B cell (primary cell): ENCODE data around the gene TRIOBP. TPM values are rescaled to one million over a fixed set of nuclear protein-coding genes. Genes with fewer than 3 reads are reported as not detected.

ENCODE experiments used
- ATAC-seq: fragments of 200-7000 bp; cut with Tn5 transposase; one replicate; pipeline ENCODE4 v1.10.0; 2021; ENCODE audit warnings: low read depth, mild to moderate bottlenecking, moderate number of reproducible peaks, moderate library complexity
- CTCF ChIA-PET: fragments of 350-600 bp; sonication (Branson Sonifier 250); formaldehyde crosslinking; loops from one replicate; lab custom pipeline; 2021; ENCODE audit warnings: antibody characterized with exemption, inconsistent platforms; lab: Charles Lee
- POLR2A ChIA-PET: fragments of 350-600 bp; sonication (Branson Sonifier 250); formaldehyde crosslinking; loops from one replicate; lab custom pipeline; 2021; ENCODE audit warnings: antibody characterized with exemption; lab: Charles Lee
- DNase-seq: peaks from one replicate; pipeline ENCODE4 v3.0.0; 2013
- H2AFZ ChIP-seq: 2 replicates; pipeline ENCODE4 v1.6.1; 2012; ENCODE audit warnings: mild to moderate bottlenecking, low read depth, low read length; ENCODE audit not compliant: insufficient read depth, poor library complexity, severe bottlenecking
- H3K27ac ChIP-seq, 2 donors: 1 replicate in 1 of 2; 2 replicates in 1 of 2; pipeline ENCODE4 v1.5.1; 2012 to 2013; ENCODE audit warnings: low read length in 2 of 2, mild to moderate bottlenecking in 2 of 2, moderate library complexity in 1 of 2
- H3K27me3 ChIP-seq, 4 experiments: fragments of 200-600 bp in 1 of 4; sonication (generic) in 1 of 4; replicated peaks in 1 of 4; 1 replicate in 2 of 4; 2 replicates in 2 of 4; pipeline versions ENCODE4 v1.6.1 to v1.7.0; 2013 to 2016; ENCODE audit warnings: low read length in 3 of 4, mild to moderate bottlenecking in 2 of 4, mixed read lengths in 1 of 4, moderate library complexity in 1 of 4; ENCODE audit not compliant: insufficient read depth in 4 of 4, control insufficient read depth in 3 of 4; ENCODE audit errors: control extremely low read depth in 1 of 4
- H3K36me3 ChIP-seq, 2 experiments: replicated peaks in 1 of 2; 1 replicate in 1 of 2; 2 replicates in 1 of 2; pipeline versions ENCODE4 v1.6.1 to v1.7.1; 2013; ENCODE audit warnings: low read length in 1 of 2; ENCODE audit not compliant: insufficient read depth in 2 of 2, control insufficient read depth in 1 of 2; ENCODE audit errors: control extremely low read depth in 1 of 2, extremely low read depth in 1 of 2
- H3K4me1 ChIP-seq, 2 donors: fragments of 200-600 bp in 1 of 2; sonication (generic) in 1 of 2; 1 replicate in 1 of 2; 2 replicates in 1 of 2; pipeline versions ENCODE4 v1.5.1 to v1.6.1; 2013 to 2017; ENCODE audit warnings: low read length in 2 of 2; ENCODE audit not compliant: control insufficient read depth in 2 of 2, insufficient read depth in 2 of 2
- H3K4me2 ChIP-seq: replicated peaks from 2 replicates; pipeline ENCODE3; 2012; ENCODE audit warnings: mild to moderate bottlenecking, low read depth, low read length; ENCODE audit not compliant: poor library complexity, severe bottlenecking
- H3K4me3 ChIP-seq, 5 experiments: fragments of 200-600 bp in 1 of 5; sonication (generic) in 1 of 5; 1 replicate in 3 of 5; 2 replicates in 2 of 5; pipeline versions ENCODE4 v1.5.1 to v1.7.0; 2011 to 2016; ENCODE audit warnings: low read length in 4 of 5, mild to moderate bottlenecking in 4 of 5, low read depth in 2 of 5, control low read depth in 1 of 5, moderate library complexity in 1 of 5; ENCODE audit not compliant: insufficient read depth in 1 of 5; ENCODE audit errors: control extremely low read depth in 1 of 5, extremely low read depth in 1 of 5
- H3K79me2 ChIP-seq: fragments of 200-600 bp; sonication (generic); one replicate; pipeline ENCODE4 v1.6.0; 2016; ENCODE audit warnings: low read length; ENCODE audit not compliant: control insufficient read depth, insufficient read depth
- H3K9ac ChIP-seq: fragments of 200-600 bp; sonication (generic); 2 replicates; pipeline ENCODE4 v1.6.1; 2017; ENCODE audit warnings: mild to moderate bottlenecking, low read length, moderate library complexity
- H3K9me3 ChIP-seq, 3 donors: one replicate each; pipeline versions ENCODE4 v1.6.1 to v1.7.1; 2013; ENCODE audit warnings: low read length in 2 of 3; ENCODE audit not compliant: control insufficient read depth in 2 of 3, insufficient read depth in 1 of 3; ENCODE audit errors: control extremely low read depth in 1 of 3
- H4K20me1 ChIP-seq: 2 replicates; pipeline ENCODE4 v1.6.0; 2012; ENCODE audit warnings: mild to moderate bottlenecking, low read length; ENCODE audit not compliant: insufficient read depth, control insufficient read depth, poor library complexity, severe bottlenecking
- H3K27ac Mint-ChIP-seq: one replicate; pipeline ENCODE4 v1.8.0; 2021; ENCODE audit warnings: mixed read lengths
- H3K27me3 Mint-ChIP-seq: one replicate; pipeline ENCODE4 v1.8.0; 2021; ENCODE audit warnings: mixed read lengths
- H3K4me1 Mint-ChIP-seq: one replicate; pipeline ENCODE4 v1.8.0; 2021; ENCODE audit warnings: mixed read lengths
- H3K4me3 Mint-ChIP-seq: one replicate; pipeline ENCODE4 v1.8.0; 2021; ENCODE audit warnings: mixed read lengths
- H3K9me3 Mint-ChIP-seq: one replicate; pipeline ENCODE4 v1.8.0; 2022; ENCODE audit warnings: mixed read lengths; ENCODE audit not compliant: insufficient read depth
- EZH2 ChIP-seq: IDR thresholded peaks from 2 replicates; pipeline ENCODE4 v1.6.1; 2012; ENCODE audit warnings: borderline replicate concordance, low read depth, mild to moderate bottlenecking, moderate library complexity, low read length; ENCODE audit not compliant: insufficient read depth, poor library complexity, severe bottlenecking
- WGBS: methylation state at CpG from one replicate; pipeline ENCODE4 v1.1.5; 2013; ENCODE audit warnings: missing lambda C conversion rate; ENCODE audit not compliant: insufficient coverage; 5-methylcytosine and 5-hydroxymethylcytosine counted together
- intact Hi-C: fragments of 100-400 bp; cut with micrococcal nuclease; formaldehyde crosslinking; loops from one replicate; pipeline ENCODE4 v1.10.0; 2022
- polyA plus RNA-seq: library from polyadenylated mRNA; depleted of rRNA; stranded (reverse); fragments of >200 nt; gene quantifications from 2 replicates; pipeline ENCODE4 v1.2.3, GENCODE V29; 2012
- total RNA-seq, 2 donors: library from RNA; stranded (reverse); fragments of 120-200 nt in 1 of 2; gene quantifications; 1 replicate in 1 of 2; 2 replicates in 1 of 2; pipeline versions ENCODE4 v1.2.3 to v1.2.4, GENCODE V29; 2013 to 2022
- TF ChIP-seq, protein P1 (sequence below): fragments of 200-600 bp; IDR thresholded peaks from one replicate; pipeline ENCODE4 v1.8.0; 2022; ENCODE audit warnings: antibody characterized with exemption, mild to moderate bottlenecking

Gene TRIOBP
- total and polyA plus RNA-seq, 2 donors (not counting 1 experiment from before 2014, with no cell fraction given) = 26.8 to 47.5 TPM

DNA sequence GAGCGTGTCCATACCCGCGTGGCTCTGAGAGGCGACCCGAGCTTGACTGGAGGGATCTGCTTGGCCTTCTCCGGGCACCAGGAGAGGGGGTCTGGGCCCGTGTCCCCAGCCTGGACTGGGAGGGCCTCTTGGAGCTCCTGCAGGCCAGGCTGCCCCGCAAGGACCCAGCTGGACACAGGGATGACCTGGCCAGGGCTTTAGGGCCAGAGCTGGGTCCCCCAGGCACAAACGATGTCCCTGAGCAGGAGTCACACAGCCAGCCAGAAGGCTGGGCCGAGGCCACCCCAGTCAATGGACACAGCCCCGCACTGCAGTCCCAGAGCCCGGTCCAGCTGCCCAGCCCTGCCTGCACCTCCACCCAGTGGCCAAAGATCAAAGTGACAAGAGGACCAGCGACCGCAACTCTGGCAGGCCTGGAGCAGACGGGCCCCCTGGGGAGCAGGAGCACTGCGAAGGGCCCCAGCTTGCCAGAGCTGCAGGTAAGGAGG lies 38.2 kb downstream of the TRIOBP start:
- no peak overlapping the region for H3K4me3 Mint-ChIP-seq
- H4K20me1 ChIP-seq = no peaks in the 10 kb centered on the region
- peaks cover 0 to 4% (median 0%) of the 10 kb centered on the region in 4 experiments for H3K27me3 ChIP-seq
- peaks cover 0 to 3% of the 10 kb centered on the region in 2 donors for H3K4me1 ChIP-seq
- peaks cover 7% of the 10 kb centered on the region for H3K27me3 Mint-ChIP-seq
- WGBS = 91% methylated on average over 16 of the region's 16 CpGs
- TF ChIP-seq EZH2 = no peak
- TF ChIP-seq, protein P1, sequence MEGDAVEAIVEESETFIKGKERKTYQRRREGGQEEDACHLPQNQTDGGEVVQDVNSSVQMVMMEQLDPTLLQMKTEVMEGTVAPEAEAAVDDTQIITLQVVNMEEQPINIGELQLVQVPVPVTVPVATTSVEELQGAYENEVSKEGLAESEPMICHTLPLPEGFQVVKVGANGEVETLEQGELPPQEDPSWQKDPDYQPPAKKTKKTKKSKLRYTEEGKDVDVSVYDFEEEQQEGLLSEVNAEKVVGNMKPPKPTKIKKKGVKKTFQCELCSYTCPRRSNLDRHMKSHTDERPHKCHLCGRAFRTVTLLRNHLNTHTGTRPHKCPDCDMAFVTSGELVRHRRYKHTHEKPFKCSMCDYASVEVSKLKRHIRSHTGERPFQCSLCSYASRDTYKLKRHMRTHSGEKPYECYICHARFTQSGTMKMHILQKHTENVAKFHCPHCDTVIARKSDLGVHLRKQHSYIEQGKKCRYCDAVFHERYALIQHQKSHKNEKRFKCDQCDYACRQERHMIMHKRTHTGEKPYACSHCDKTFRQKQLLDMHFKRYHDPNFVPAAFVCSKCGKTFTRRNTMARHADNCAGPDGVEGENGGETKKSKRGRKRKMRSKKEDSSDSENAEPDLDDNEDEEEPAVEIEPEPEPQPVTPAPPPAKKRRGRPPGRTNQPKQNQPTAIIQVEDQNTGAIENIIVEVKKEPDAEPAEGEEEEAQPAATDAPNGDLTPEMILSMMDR = no peak
- no peak overlapping the region for H3K9ac ChIP-seq
- H3K4me1 Mint-ChIP-seq = peaks cover 4% of the 10 kb centered on the region
- H3K9me3 ChIP-seq = no peaks in the 10 kb centered on the region
- ChIA-PET POLR2A (no interaction called here), CTCF (no interaction called here)
- H3K4me3 ChIP-seq = no peak overlapping the region
- ATAC-seq (no peak), DNase-seq (no peak)
- H3K9me3 Mint-ChIP-seq = no peaks in the 10 kb centered on the region
- H3K36me3 ChIP-seq = no peaks in the 10 kb centered on the region
- no peak overlapping the region for H3K27ac ChIP-seq
- no peaks in the 10 kb centered on the region for H3K79me2 ChIP-seq
- no peak overlapping the region for H3K4me2 ChIP-seq
- no peak overlapping the region for H3K27ac Mint-ChIP-seq
- intact Hi-C loops = no loop called here
- no peak overlapping the region for H2AFZ ChIP-seq

DNA sequence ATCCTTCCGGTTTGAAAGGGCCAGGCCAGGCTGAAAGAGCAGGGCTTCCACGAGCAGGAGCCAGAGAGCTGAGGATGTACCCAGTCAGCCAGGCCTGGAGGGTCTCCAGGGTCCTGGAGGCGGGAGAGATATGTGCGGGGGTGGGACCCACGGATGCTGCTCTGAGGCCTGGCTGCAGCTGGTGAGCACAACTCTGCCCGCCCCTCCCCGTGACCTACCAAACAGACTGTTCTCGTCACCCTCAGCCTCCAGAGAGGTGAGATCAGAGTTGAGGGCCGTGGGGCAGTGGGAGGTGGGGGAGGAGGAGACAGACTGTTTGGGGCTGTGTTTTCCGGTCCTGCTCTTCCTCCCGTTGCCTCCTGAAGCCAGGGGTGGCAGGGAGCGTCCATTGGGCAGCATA lies 42.2 kb downstream of the TRIOBP start:
- Histone ChIP-seq H3K9me3 (no peaks in the 10 kb centered on the region), H2AFZ (no peak overlapping the region), H3K79me2 (no peaks in the 10 kb centered on the region), H3K9ac (no peak overlapping the region), H3K27ac (no peak overlapping the region), H3K4me1 (no peaks in the 10 kb centered on the region), H3K36me3 (no peaks in the 10 kb centered on the region), H4K20me1 (no peaks in the 10 kb centered on the region), H3K4me3 (no peak overlapping the region), H3K4me2 (no peak overlapping the region), H3K27me3 (peaks cover 0 to 4% (median 0%) of the 10 kb centered on the region in 4 experiments)
- ATAC-seq (no peak), DNase-seq (no peak)
- peaks cover 7% of the 10 kb centered on the region for H3K27me3 Mint-ChIP-seq
- H3K4me3 Mint-ChIP-seq = no peak overlapping the region
- POLR2A ChIA-PET = no interaction called here
- 90% methylated on average over 9 of the region's 12 CpGs for WGBS
- CTCF ChIA-PET = no interaction called here
- TF ChIP-seq EZH2 = no peak
- TF ChIP-seq, protein P1 = no peak
- H3K9me3 Mint-ChIP-seq = no peaks in the 10 kb centered on the region
- no peaks in the 10 kb centered on the region for H3K4me1 Mint-ChIP-seq
- intact Hi-C loops = no loop called here
- no peak overlapping the region for H3K27ac Mint-ChIP-seq
